ENCODE data around the gene TMC6.

DNA sequence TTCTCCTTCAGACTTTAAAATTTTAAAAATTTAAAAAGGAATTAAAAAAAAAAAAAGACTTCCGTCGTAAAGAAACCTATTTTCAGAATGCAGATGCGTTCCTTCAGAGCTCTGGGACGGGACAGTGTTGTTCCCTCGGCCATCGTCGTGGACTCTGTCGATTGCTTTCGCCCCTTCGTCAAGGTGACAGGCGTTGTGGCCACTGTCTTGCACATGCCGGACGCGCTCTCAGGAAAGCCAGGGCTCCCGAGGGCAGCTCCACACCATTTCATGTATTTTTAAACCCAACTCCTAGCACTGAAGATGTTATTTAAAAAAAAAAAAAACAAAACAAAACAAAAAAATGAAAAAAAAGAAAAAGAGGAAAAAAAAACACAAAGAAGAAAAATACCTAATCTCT, 22.3 kb downstream of the TMC6 start:
- TF ChIP-seq, protein P1, sequence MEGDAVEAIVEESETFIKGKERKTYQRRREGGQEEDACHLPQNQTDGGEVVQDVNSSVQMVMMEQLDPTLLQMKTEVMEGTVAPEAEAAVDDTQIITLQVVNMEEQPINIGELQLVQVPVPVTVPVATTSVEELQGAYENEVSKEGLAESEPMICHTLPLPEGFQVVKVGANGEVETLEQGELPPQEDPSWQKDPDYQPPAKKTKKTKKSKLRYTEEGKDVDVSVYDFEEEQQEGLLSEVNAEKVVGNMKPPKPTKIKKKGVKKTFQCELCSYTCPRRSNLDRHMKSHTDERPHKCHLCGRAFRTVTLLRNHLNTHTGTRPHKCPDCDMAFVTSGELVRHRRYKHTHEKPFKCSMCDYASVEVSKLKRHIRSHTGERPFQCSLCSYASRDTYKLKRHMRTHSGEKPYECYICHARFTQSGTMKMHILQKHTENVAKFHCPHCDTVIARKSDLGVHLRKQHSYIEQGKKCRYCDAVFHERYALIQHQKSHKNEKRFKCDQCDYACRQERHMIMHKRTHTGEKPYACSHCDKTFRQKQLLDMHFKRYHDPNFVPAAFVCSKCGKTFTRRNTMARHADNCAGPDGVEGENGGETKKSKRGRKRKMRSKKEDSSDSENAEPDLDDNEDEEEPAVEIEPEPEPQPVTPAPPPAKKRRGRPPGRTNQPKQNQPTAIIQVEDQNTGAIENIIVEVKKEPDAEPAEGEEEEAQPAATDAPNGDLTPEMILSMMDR (IDR thresholded peaks at IDR 0.05; ENCODE audit: low read depth, low read length, poor library complexity, severe bottlenecking), result no peak
- TF ChIP-seq EZH2phosphoT487 (IDR thresholded peaks at IDR 0.05; ENCODE audit: borderline replicate concordance, low read length), result no peak
